Astrocyte (in vitro differentiated cells and primary cell): ENCODE results near the gene RSPH1. TPM values are rescaled to one million over a fixed set of nuclear protein-coding genes. Genes with fewer than 3 reads are reported as not detected.

ENCODE experiments used
- DNase-seq: peaks from one replicate; pipeline ENCODE4 v3.0.0-alpha.2; 2010; ENCODE audit warnings: low read depth
- FAIRE-seq: peaks from 2 replicates; lab custom pipeline; 2011; peaks lifted over from hg19 to GRCh38; lab: Jason Lieb, UNC
- H2AFZ ChIP-seq: 2 replicates; pipeline ENCODE4 v1.6.0; 2012; ENCODE audit warnings: low read depth, low read length, inconsistent platforms
- H3K27ac ChIP-seq: 2 replicates; pipeline ENCODE4 v1.5.1; 2011; ENCODE audit warnings: low read depth, low read length, inconsistent platforms
- H3K27me3 ChIP-seq: 2 replicates; pipeline ENCODE4 v1.6.0; 2011; ENCODE audit warnings: low read length, inconsistent platforms; ENCODE audit not compliant: insufficient read depth
- H3K36me3 ChIP-seq: 2 replicates; pipeline ENCODE4 v1.5.1; 2011; ENCODE audit warnings: low read length, inconsistent platforms; ENCODE audit not compliant: insufficient read depth
- H3K4me1 ChIP-seq: 2 replicates; pipeline ENCODE4 v1.5.1; 2011; ENCODE audit warnings: low read length, inconsistent platforms; ENCODE audit not compliant: insufficient read depth
- H3K4me2 ChIP-seq: 2 replicates; pipeline ENCODE4 v1.6.0; 2012; ENCODE audit warnings: low read length, inconsistent platforms
- H3K4me3 ChIP-seq: 2 replicates; pipeline ENCODE4 v1.5.1; 2011; ENCODE audit warnings: low read depth, mild to moderate bottlenecking, low read length, inconsistent platforms; ENCODE audit not compliant: insufficient read depth
- H3K79me2 ChIP-seq: 2 replicates; pipeline ENCODE4 v1.6.0; 2012; ENCODE audit warnings: mild to moderate bottlenecking, low read length, inconsistent platforms; ENCODE audit not compliant: insufficient read depth
- H3K9ac ChIP-seq: 2 replicates; pipeline ENCODE4 v1.6.0; 2012; ENCODE audit warnings: mild to moderate bottlenecking, low read length, inconsistent platforms
- H3K9me3 ChIP-seq: 2 replicates; pipeline ENCODE4 v1.5.1; 2012; ENCODE audit warnings: low read depth, mild to moderate bottlenecking, low read length, inconsistent platforms; ENCODE audit not compliant: insufficient read depth
- H4K20me1 ChIP-seq: 2 replicates; pipeline ENCODE4 v1.6.0; 2012; ENCODE audit warnings: low read length, inconsistent platforms; ENCODE audit not compliant: insufficient read depth
- H3K27ac Mint-ChIP-seq: one replicate; pipeline ENCODE4 v1.8.0; 2021; ENCODE audit warnings: mild to moderate bottlenecking, mixed read lengths; ENCODE audit not compliant: unreplicated experiment
- H3K27me3 Mint-ChIP-seq: one replicate; pipeline ENCODE4 v1.8.0; 2021; ENCODE audit warnings: low read depth, mixed read lengths; ENCODE audit not compliant: unreplicated experiment
- H3K36me3 Mint-ChIP-seq: one replicate; pipeline ENCODE4 v1.8.0; 2021; ENCODE audit warnings: low read depth, mixed read lengths; ENCODE audit not compliant: unreplicated experiment
- H3K4me1 Mint-ChIP-seq: one replicate; pipeline ENCODE4 v1.8.0; 2021; ENCODE audit warnings: low read depth, mixed read lengths; ENCODE audit not compliant: unreplicated experiment
- H3K4me3 Mint-ChIP-seq: one replicate; pipeline ENCODE4 v1.8.0; 2021; ENCODE audit warnings: mild to moderate bottlenecking, moderate library complexity, mixed read lengths; ENCODE audit not compliant: unreplicated experiment
- H3K9me3 Mint-ChIP-seq: one replicate; pipeline ENCODE4 v1.8.0; 2021; ENCODE audit warnings: mild to moderate bottlenecking, mixed read lengths; ENCODE audit not compliant: unreplicated experiment
- CTCF ChIP-seq: IDR thresholded peaks from 2 replicates; pipeline ENCODE4 v1.5.1; 2011; ENCODE audit warnings: low read depth, mild to moderate bottlenecking, inconsistent platforms, low read length, moderate library complexity; ENCODE audit not compliant: insufficient read depth
- EZH2 ChIP-seq: IDR thresholded peaks from 2 replicates; pipeline ENCODE4 v1.6.1; 2012; ENCODE audit warnings: mild to moderate bottlenecking, low read length, inconsistent platforms; ENCODE audit not compliant: insufficient read depth
- total RNA-seq: library from RNA; stranded (reverse); gene quantifications from 2 replicates; pipeline ENCODE4 v1.2.1, GENCODE V29; 2021

The RSPH1 gene
- total RNA-seq, 1 donor from 2014 or later = 0.43 TPM

DNA sequence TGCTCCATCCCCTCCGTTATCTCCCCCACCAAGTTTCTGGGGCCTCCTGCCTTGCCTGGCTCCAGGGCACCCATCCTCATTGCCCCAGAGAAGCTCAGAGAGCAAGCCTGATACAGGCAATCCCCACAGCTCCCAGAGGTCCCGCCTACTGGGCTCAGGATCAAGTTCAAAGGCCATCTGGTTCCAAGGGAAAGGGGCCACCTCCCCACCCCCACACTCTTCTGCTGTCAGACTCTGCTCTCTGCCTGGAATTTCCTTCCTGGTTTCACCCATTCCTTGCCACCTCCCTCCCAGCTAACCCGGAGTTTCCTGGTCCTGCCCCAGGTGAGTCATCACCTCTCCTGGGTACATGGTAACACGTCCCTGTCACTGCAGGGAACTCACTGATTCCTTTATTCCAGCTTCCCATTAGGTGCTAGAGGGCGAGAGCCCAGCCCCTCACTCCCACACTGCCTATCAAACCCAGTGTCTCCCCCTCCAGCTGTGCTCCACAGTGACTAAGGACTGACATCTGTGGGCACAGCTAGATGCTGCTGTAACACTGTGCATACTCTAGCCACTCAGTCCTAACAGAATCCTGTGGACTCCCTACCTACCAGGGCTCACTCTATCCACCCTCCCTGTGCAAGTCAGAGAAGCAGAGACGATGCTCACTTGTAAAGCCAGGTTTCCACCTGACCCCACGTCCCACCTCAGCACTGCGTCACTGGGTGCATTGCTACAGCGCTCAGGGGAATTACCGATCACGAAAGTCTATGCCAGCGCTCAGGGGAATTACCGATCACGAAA is 21.8 kb downstream of the RSPH1 start:
- Histone ChIP-seq H3K9ac (no peak overlapping the region), H3K27ac (no peak overlapping the region), H3K4me2 (peak overlapping the region; percentile 47), H3K9me3 (no peaks in the 10 kb centered on the region), H4K20me1 (no peaks in the 10 kb centered on the region), H2AFZ (peak overlapping the region; percentile 34), H3K79me2 (no peaks in the 10 kb centered on the region), H3K4me1 (peaks cover 5% of the 10 kb centered on the region), H3K27me3 (peaks cover 4% of the 10 kb centered on the region), H3K36me3 (no peaks in the 10 kb centered on the region), H3K4me3 (no peak overlapping the region)
- FAIRE-seq = no peak
- no peak for DNase-seq
- H3K9me3 Mint-ChIP-seq = no peaks in the 10 kb centered on the region
- H3K27me3 Mint-ChIP-seq = peaks cover 6% of the 10 kb centered on the region
- H3K4me1 Mint-ChIP-seq = peaks cover 17% of the 10 kb centered on the region
- no peaks in the 10 kb centered on the region for H3K36me3 Mint-ChIP-seq
- peak overlapping the region; percentile 52 for H3K4me3 Mint-ChIP-seq
- no peak for TF ChIP-seq CTCF
- no peak for TF ChIP-seq EZH2
- H3K27ac Mint-ChIP-seq = peak overlapping the region; percentile 83

DNA sequence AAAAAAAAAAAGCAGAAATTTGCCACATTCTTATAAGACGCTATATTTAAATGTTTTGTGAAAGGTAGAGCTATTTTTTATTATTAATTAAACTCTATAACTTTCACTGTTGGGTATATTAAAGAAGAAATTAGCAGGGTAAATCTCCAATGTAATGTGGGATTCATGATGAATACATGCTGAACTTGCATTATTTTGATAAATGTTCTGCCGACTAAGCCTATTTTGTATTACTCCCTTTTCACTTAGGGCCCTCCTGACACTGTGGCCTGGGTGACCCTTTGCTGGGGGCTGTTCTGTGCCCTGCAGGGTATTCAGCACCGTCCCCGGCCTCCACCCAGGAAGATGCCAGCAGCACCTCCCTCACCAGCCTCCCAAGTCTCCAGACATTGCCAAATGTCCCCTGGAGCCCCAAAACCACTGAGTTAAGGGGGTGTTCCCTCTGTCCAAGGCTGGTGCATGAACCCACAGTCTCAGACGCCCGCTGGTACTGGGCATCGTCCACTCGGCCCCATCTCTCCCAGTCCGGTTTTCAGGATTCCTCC is 22.5 kb downstream of the RSPH1 start:
- Mint-ChIP-seq H3K4me1 (peaks cover 17% of the 10 kb centered on the region), H3K4me3 (no peak overlapping the region), H3K9me3 (no peaks in the 10 kb centered on the region), H3K36me3 (no peaks in the 10 kb centered on the region), H3K27ac (peak overlapping the region; percentile 83), H3K27me3 (peaks cover 10% of the 10 kb centered on the region)
- Histone ChIP-seq H4K20me1 (no peaks in the 10 kb centered on the region), H3K79me2 (no peaks in the 10 kb centered on the region), H3K27me3 (peaks cover 2% of the 10 kb centered on the region), H3K9me3 (no peaks in the 10 kb centered on the region), H3K4me1 (peaks cover 5% of the 10 kb centered on the region), H3K4me2 (peak overlapping the region; percentile 47), H3K4me3 (no peak overlapping the region), H3K9ac (no peak overlapping the region), H3K27ac (no peak overlapping the region), H3K36me3 (no peaks in the 10 kb centered on the region), H2AFZ (peak overlapping the region; percentile 34)
- FAIRE-seq (no peak), DNase-seq (no peak)
- TF ChIP-seq EZH2 (no peak), CTCF (no peak)

DNA sequence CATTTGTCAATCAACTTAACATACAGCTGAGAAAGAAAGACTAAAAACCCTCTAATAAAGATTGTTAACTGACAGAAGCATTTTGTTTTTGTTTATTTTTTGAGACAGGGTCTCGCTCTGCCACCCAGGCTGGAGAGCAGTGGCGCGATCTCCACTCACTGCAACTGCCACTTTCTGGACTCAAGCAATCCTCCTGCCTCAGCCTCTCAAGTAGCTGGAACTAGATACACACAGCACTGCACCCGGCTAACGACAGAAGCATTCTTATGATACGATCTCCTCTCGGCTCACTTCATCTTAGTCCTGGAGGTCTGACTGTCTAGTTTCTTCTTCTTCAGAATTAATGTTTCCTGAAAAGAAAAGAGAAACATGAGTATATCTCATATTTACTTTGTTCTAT is 23.5 kb downstream of the RSPH1 start:
- DNase-seq (no peak), FAIRE-seq (no peak)
- peaks cover 2% of the 10 kb centered on the region for H3K27me3 ChIP-seq
- Mint-ChIP-seq H3K4me3 (no peak overlapping the region), H3K36me3 (no peaks in the 10 kb centered on the region), H3K4me1 (peaks cover 19% of the 10 kb centered on the region), H3K27ac (no peak overlapping the region), H3K9me3 (no peaks in the 10 kb centered on the region), H3K27me3 (peaks cover 10% of the 10 kb centered on the region)
- H3K4me1 ChIP-seq = peaks cover 5% of the 10 kb centered on the region
- no peaks in the 10 kb centered on the region for H3K36me3 ChIP-seq
- no peak overlapping the region for H2AFZ ChIP-seq
- H3K4me2 ChIP-seq = no peak overlapping the region
- H4K20me1 ChIP-seq = no peaks in the 10 kb centered on the region
- H3K79me2 ChIP-seq = no peaks in the 10 kb centered on the region
- H3K4me3 ChIP-seq = no peak overlapping the region
- H3K9ac ChIP-seq = no peak overlapping the region
- H3K27ac ChIP-seq = no peak overlapping the region
- no peak for TF ChIP-seq CTCF
- no peak for TF ChIP-seq EZH2
- no peaks in the 10 kb centered on the region for H3K9me3 ChIP-seq
